Lung (tissue), 12 donors: ENCODE measurements around the gene ZC3H10. TPM values are rescaled to one million over a fixed set of nuclear protein-coding genes. Genes with fewer than 3 reads are reported as not detected.

ENCODE experiments used
- ATAC-seq: fragments of 200-7000 bp; cut with Tn5 transposase; one replicate; pipeline ENCODE4 v1.9.1; 2020; ENCODE audit warnings: moderate number of reproducible peaks; ENCODE audit not compliant: insufficient read depth, low FRiP score
- DNase-seq, 3 donors: peaks; one replicate each; pipeline ENCODE4 v3.0.0-alpha.2; 2013 to 2017
- H3K27ac ChIP-seq, 2 donors: one replicate each; pipeline ENCODE4 v1.5.1; 2013; ENCODE audit warnings: mild to moderate bottlenecking in 2 of 2, moderate library complexity in 2 of 2, control low read depth in 1 of 2, inconsistent platforms in 1 of 2, low read depth in 1 of 2, low read length in 1 of 2
- H3K27me3 ChIP-seq, 3 donors: one replicate each; pipeline ENCODE4 v1.5.1; 2013; ENCODE audit warnings: low read length in 2 of 3; ENCODE audit not compliant: control insufficient read depth in 3 of 3, insufficient read depth in 3 of 3
- H3K36me3 ChIP-seq, 4 donors: one replicate each; pipeline ENCODE4 v1.5.1; 2013; ENCODE audit warnings: low read length in 4 of 4, mild to moderate bottlenecking in 1 of 4, moderate library complexity in 1 of 4; ENCODE audit not compliant: control insufficient read depth in 4 of 4, insufficient read depth in 4 of 4
- H3K4me1 ChIP-seq, 5 donors: one replicate each; pipeline ENCODE4 v1.5.1; 2013; ENCODE audit warnings: low read length in 5 of 5, mild to moderate bottlenecking in 2 of 5, moderate library complexity in 1 of 5; ENCODE audit not compliant: control insufficient read depth in 5 of 5, insufficient read depth in 5 of 5
- H3K4me3 ChIP-seq: one replicate; pipeline ENCODE4 v1.5.1; 2013; ENCODE audit warnings: mild to moderate bottlenecking, control low read depth, moderate library complexity
- H3K9ac ChIP-seq, 2 donors: one replicate each; pipeline ENCODE4 v1.5.1; 2013; ENCODE audit warnings: low read length in 2 of 2, control low read depth in 1 of 2; ENCODE audit not compliant: insufficient read depth in 1 of 2
- H3K9me3 ChIP-seq, 4 donors: one replicate each; pipeline ENCODE4 v1.5.1; 2013; ENCODE audit warnings: low read length in 3 of 4, mild to moderate bottlenecking in 1 of 4, moderate library complexity in 1 of 4; ENCODE audit not compliant: control insufficient read depth in 4 of 4, insufficient read depth in 3 of 4
- WGBS, 2 donors: extraction: QIAGEN DNeasy Blood & Tissue Kit; methylation state at CpG; one replicate each; pipeline ENCODE4 v1.1.7; 2013; 5-methylcytosine and 5-hydroxymethylcytosine counted together
- polyA plus RNA-seq, 2 donors: library from polyadenylated mRNA; stranded (reverse); fragments of 200-250 nt; gene quantifications; one replicate each; pipeline ENCODE4 v1.2.1, GENCODE V29; 2013
- total RNA-seq, 2 donors: library from RNA; depleted of rRNA in 1 of 2; stranded (reverse); fragments of >200 nt in 1 of 2; gene quantifications; one replicate each; pipeline ENCODE4 v1.2.1, GENCODE V29; 2014 to 2021
- TF ChIP-seq, protein P1 (sequence below): IDR thresholded peaks from 2 replicates; pipeline ENCODE4 v1.5.1; 2012; ENCODE audit warnings: mild to moderate bottlenecking; ENCODE audit errors: control extremely low read depth, extremely low read depth
- donor health status: control.
- donor health status: control.
- donor health status: Bipolar disorder and iron deficiency.
- donor health status: healthy.
- donor health status: DM: yes; HTN: yes; CAD: no.

The ZC3H10 gene
- total and polyA plus RNA-seq, 4 donors = 2.5 to 7.9 (median 3.3) TPM

GRCh38 chr12:56086608-56087007 is 31.5 kb upstream of the ZC3H10 start:
- ATAC-seq (no peak), DNase-seq (no peak)
- 81 to 86% methylated on average over 6 of the region's 6 CpGs for WGBS, 2 donors
- no peak overlapping the region for H3K9ac ChIP-seq
- H3K27me3 ChIP-seq = peaks cover 0 to 10% (median 7%) of the 10 kb centered on the region in 3 donors
- H3K36me3 ChIP-seq = peaks cover 0 to 2% (median 0%) of the 10 kb centered on the region in 4 donors
- TF ChIP-seq, protein P1, sequence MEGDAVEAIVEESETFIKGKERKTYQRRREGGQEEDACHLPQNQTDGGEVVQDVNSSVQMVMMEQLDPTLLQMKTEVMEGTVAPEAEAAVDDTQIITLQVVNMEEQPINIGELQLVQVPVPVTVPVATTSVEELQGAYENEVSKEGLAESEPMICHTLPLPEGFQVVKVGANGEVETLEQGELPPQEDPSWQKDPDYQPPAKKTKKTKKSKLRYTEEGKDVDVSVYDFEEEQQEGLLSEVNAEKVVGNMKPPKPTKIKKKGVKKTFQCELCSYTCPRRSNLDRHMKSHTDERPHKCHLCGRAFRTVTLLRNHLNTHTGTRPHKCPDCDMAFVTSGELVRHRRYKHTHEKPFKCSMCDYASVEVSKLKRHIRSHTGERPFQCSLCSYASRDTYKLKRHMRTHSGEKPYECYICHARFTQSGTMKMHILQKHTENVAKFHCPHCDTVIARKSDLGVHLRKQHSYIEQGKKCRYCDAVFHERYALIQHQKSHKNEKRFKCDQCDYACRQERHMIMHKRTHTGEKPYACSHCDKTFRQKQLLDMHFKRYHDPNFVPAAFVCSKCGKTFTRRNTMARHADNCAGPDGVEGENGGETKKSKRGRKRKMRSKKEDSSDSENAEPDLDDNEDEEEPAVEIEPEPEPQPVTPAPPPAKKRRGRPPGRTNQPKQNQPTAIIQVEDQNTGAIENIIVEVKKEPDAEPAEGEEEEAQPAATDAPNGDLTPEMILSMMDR = no peak
- no peaks in the 10 kb centered on the region for H3K9me3 ChIP-seq
- peaks cover 0 to 13% (median 0%) of the 10 kb centered on the region in 5 donors for H3K4me1 ChIP-seq
- peak overlapping the region in 1 of 2 donors; percentile 22 for H3K27ac ChIP-seq
- H3K4me3 ChIP-seq = no peak overlapping the region

GRCh38 chr12:56087220-56087619 is 30.8 kb upstream of the ZC3H10 start:
- H3K9ac ChIP-seq = no peak overlapping the region
- H3K27ac ChIP-seq = peak overlapping the region; percentile 29 to 92
- H3K27me3 ChIP-seq = peaks cover 0 to 7% (median 4%) of the 10 kb centered on the region in 3 donors
- H3K9me3 ChIP-seq = no peaks in the 10 kb centered on the region
- 65 to 88% methylated on average over 6 of the region's 6 CpGs for WGBS, 2 donors
- ATAC-seq (peak; percentile 79), DNase-seq (peak in 2 of 3 donors; percentile 37 to 42)
- no peak overlapping the region for H3K4me3 ChIP-seq
- TF ChIP-seq, protein P1 = no peak
- peaks cover 0 to 10% (median 0%) of the 10 kb centered on the region in 5 donors for H3K4me1 ChIP-seq
- H3K36me3 ChIP-seq = peaks cover 0 to 2% (median 0%) of the 10 kb centered on the region in 4 donors

GRCh38 chr12:56097738-56098137 is 20.3 kb upstream of the ZC3H10 start:
- Histone ChIP-seq H3K36me3 (peaks cover 0 to 5% (median 0%) of the 10 kb centered on the region in 4 donors), H3K27ac (no peak overlapping the region), H3K9me3 (no peaks in the 10 kb centered on the region), H3K9ac (no peak overlapping the region), H3K4me1 (no peaks in the 10 kb centered on the region), H3K4me3 (no peak overlapping the region), H3K27me3 (no peaks in the 10 kb centered on the region)
- 92 to 93% methylated on average over 6 of the region's 6 CpGs for WGBS, 2 donors
- ATAC-seq (no peak), DNase-seq (no peak)
- TF ChIP-seq, protein P1 = no peak

DNA sequence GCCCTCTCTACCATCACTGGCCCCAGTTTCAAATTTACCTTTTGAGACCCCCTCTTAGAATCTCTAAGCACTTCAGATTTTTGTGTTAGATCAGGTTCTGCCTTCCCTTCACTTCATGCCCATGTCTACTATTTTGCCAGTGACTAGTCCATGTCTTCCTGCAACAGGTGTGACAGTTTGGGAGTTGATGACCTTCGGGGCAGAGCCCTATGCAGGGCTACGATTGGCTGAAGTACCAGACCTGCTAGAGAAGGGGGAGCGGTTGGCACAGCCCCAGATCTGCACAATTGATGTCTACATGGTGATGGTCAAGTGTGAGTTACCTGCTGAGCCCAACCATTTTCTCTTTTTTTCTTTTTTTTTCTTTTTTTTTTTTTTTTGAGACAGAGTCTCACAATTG is 19.5 kb upstream of the ZC3H10 start:
- Histone ChIP-seq H3K27ac (no peak overlapping the region), H3K36me3 (peaks cover 0 to 5% (median 0%) of the 10 kb centered on the region in 4 donors), H3K9me3 (no peaks in the 10 kb centered on the region), H3K4me3 (no peak overlapping the region), H3K4me1 (peaks cover 0 to 4% (median 0%) of the 10 kb centered on the region in 5 donors), H3K27me3 (no peaks in the 10 kb centered on the region), H3K9ac (no peak overlapping the region)
- DNase-seq (no peak), ATAC-seq (no peak)
- TF ChIP-seq, protein P1 = no peak
- 90 to 96% methylated on average over 3 of the region's 3 CpGs for WGBS, 2 donors
